ENCODE data around the gene NLGN1.

GRCh38 chr3:173890091-173890490 lies 492.5 kb downstream of the NLGN1 start:
- TF ChIP-seq CTCF (IDR thresholded peaks at IDR 0.05) (no peak), POLR2A (IDR thresholded peaks at IDR 0.05) (no peak)
